GM12873 (cell line): ENCODE data around the gene RUSF1.

Experiments used
- TF ChIP-seq, protein P1 (sequence below): IDR thresholded peaks from 2 replicates; pipeline ENCODE4 v1.5.1; 2012; ENCODE audit warnings: low read depth, mild to moderate bottlenecking, moderate library complexity, low read length, control low read depth; ENCODE audit not compliant: insufficient read depth; ENCODE audit errors: missing control alignments

RUSF1 gene

DNA sequence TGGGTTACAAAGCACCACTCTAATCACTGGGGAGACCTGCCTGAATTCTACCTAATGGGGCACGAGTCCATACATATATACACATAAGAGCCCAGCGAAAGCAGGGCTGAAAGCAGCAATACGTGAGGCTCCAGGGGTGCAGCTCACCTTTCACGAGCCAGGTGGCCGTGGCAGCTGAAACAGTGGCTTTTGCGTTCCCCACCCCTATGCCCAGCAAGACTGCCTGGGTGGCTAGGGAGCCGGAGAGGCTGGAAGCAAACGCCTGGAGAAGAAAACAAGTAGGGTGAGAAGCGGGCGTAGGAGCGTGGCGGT, 618 bp downstream of the RUSF1 start:
- TF ChIP-seq, protein P1, sequence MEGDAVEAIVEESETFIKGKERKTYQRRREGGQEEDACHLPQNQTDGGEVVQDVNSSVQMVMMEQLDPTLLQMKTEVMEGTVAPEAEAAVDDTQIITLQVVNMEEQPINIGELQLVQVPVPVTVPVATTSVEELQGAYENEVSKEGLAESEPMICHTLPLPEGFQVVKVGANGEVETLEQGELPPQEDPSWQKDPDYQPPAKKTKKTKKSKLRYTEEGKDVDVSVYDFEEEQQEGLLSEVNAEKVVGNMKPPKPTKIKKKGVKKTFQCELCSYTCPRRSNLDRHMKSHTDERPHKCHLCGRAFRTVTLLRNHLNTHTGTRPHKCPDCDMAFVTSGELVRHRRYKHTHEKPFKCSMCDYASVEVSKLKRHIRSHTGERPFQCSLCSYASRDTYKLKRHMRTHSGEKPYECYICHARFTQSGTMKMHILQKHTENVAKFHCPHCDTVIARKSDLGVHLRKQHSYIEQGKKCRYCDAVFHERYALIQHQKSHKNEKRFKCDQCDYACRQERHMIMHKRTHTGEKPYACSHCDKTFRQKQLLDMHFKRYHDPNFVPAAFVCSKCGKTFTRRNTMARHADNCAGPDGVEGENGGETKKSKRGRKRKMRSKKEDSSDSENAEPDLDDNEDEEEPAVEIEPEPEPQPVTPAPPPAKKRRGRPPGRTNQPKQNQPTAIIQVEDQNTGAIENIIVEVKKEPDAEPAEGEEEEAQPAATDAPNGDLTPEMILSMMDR: no peak

DNA sequence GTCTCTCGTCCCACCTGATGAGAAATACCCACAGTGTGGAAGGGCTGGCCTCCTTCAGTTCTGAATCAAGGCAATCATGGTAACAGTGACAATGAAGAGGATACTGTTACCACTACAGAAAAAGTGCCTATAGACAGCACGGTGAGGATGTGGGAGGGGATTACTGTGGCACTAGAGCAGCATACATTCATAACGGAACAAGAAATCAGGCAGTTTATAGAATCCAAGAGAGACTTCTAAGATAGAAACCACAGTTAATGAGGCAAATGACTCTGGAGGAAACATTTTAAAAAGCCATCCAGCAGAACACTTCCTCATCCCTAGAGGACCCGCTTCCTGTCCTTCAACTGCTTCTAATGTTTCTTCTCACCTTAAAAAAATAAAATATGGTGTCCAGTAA, 2.7 kb downstream of the RUSF1 start:
- TF ChIP-seq, protein P1: no peak

DNA sequence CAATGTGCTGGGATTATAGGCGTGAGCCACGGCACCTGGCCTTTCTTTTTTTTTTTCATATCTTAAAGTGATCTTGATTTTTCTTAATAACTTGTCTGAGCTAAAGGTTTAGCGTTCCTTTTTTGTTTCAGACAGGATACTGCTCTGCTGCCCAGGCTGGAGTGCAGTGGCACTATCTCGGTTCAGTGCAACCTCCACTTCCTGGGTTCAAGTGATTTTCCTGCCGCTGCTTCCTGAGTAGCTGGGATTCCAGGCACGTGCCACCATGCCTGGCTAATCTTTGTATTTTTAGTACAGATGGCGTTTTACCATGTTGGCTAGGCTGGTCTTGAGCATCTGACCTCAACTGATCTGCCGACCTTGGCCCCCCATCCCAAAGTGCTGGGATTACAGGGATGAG, 4.0 kb downstream of the RUSF1 start:
- TF ChIP-seq, protein P1: no peak

DNA sequence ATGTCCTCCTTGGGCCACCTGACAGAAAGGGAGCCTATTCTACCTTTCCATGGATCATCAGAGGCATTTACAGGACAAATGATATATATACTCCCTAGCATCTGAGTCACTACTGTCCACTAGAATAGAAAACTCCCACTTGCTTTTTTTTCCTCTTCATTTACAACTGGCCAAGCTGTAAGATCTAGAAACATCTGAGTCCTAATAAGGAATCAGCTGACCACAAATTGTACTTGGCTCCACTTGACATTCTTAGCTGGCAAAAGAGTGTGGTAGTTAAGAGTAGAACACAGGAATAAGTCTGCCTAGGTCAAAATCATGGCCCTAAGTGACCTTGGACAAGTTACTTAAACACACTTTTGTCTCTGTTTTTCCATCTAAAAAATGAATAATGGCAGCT, 5.2 kb downstream of the RUSF1 start:
- TF ChIP-seq, protein P1: no peak

DNA sequence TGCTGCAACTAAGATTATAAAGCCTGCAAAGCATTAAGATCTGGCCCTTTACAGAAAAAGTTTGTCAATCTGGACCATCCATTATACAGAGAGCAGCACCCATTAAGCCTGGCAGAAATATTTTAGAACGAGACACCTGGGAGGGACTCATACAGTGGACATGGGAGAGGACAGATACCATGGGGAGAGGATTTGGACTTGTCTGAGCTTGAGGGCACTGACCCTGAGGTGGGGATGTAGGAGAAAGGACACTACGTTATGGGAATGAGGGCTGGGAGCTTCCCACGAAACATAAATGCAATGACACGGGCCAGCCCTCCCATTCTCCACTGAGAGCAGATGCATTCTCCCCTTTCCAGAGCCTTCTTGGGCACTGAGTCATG, 6.2 kb downstream of the RUSF1 start:
- TF ChIP-seq, protein P1: no peak

DNA sequence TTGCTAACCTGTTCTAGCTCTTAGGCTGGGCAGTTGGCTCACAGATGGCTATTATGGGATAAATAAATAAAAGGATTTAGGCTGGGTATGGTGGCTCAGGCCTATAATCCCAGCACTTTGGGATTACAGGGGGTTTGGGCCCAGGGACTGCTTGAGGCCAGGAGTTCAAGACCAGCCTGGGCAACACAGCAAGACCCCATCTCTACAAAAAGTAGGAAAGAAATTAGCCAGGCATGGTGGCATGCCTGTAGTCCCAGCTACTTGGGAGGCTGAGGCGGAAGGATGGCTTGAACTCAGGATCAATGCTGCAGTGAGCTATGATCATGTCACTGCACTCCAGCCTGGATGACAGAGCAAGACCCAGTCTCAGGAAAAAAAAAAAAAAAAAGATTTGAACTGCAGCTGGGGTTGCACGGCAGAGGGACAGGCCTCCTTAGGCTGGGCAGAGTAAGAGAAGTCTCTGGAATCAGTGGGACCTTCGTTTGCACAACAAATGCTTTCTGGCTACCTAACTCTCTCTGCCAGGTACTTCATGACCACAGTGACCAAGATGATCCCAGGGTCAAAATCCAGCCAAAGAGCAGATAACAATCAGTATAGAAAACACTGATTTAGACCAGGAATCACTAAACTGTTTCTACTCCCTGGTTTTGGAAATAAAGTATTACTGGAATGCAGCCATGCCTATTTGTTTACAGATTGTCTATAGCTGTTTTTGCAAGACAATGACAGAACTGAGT, 6.8 kb downstream of the RUSF1 start:
- TF ChIP-seq, protein P1: no peak

DNA sequence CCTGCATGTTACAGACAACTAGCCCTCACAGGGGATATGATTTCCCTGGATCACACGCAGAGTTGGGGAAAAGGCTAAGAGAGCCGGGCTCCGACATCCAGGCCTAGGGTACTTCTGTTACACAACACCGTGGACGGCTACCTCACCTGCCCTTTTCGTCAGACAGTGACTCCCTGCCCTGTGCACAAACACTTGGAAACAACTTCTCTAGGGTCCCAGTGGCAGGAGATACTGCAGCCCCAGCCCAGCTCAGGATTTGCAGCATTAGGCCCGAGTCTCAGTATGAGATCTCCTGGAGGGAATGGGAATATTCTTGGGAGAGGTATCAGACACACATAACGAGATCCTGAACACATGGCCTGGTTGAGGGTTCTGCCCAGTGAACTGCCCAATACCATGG, 8.3 kb downstream of the RUSF1 start:
- TF ChIP-seq, protein P1: no peak
